Measurements from ENCODE around the gene PRKCA.

Gene PRKCA

DNA sequence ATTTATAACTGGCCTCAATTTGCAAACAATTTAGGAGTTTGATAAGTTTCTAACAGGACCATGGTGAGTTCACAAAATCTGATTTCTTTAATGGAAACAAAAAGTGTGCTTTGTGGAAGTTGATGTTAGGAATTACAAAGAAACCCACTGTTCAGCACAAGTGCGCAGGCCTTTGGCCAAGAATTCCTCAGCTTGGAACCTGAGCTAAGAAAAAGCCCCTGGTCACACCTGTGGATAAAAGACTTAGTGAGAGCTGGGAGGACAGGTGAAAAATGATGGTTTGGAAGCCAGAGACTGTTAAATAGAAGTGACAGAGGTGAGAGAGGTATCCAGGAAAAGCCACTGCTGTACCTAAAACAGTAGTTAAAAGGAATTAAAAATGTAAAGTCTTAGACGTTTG is 64.7 kb downstream of the PRKCA start:
- H3K9me2 ChIP-seq (replicated peaks; ENCODE audit: low read depth, low read length) = no peaks in the 10 kb centered on the region
- H3F3A ChIP-seq (ENCODE audit: low read depth) = no peaks in the 10 kb centered on the region
- no peaks in the 10 kb centered on the region for H3K4me1 ChIP-seq (ENCODE audit: insufficient read depth, low read length, poor library complexity, severe bottlenecking)
- H3K79me2 ChIP-seq (ENCODE audit: insufficient read depth, low read length) = no peaks in the 10 kb centered on the region
- H4K20me1 ChIP-seq (ENCODE audit: insufficient read depth, low read length, poor library complexity, severe bottlenecking) = no peaks in the 10 kb centered on the region
- no peaks in the 10 kb centered on the region for H3K27me3 ChIP-seq (ENCODE audit: insufficient read depth, low read length, poor library complexity, severe bottlenecking)
- no peak overlapping the region for H2AFZ ChIP-seq (ENCODE audit: low read length)
- no peak overlapping the region for H3K4me3 ChIP-seq (ENCODE audit: low read length, poor library complexity, severe bottlenecking)
- no peak overlapping the region for H3K4me2 ChIP-seq (ENCODE audit: low read depth, low read length, poor library complexity, severe bottlenecking)
- no peaks in the 10 kb centered on the region for H3K36me3 ChIP-seq (ENCODE audit: insufficient read depth, low read length)
- H3K9ac ChIP-seq (ENCODE audit: low read depth, low read length, poor library complexity, severe bottlenecking) = no peak overlapping the region
- H3K9me3 ChIP-seq (ENCODE audit: insufficient read depth, low read depth, low read length) = no peaks in the 10 kb centered on the region
- TF ChIP-seq, protein P1, sequence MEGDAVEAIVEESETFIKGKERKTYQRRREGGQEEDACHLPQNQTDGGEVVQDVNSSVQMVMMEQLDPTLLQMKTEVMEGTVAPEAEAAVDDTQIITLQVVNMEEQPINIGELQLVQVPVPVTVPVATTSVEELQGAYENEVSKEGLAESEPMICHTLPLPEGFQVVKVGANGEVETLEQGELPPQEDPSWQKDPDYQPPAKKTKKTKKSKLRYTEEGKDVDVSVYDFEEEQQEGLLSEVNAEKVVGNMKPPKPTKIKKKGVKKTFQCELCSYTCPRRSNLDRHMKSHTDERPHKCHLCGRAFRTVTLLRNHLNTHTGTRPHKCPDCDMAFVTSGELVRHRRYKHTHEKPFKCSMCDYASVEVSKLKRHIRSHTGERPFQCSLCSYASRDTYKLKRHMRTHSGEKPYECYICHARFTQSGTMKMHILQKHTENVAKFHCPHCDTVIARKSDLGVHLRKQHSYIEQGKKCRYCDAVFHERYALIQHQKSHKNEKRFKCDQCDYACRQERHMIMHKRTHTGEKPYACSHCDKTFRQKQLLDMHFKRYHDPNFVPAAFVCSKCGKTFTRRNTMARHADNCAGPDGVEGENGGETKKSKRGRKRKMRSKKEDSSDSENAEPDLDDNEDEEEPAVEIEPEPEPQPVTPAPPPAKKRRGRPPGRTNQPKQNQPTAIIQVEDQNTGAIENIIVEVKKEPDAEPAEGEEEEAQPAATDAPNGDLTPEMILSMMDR (conservative IDR thresholded peaks at IDR 0.05; ENCODE audit: low read length) = no peak
- TF ChIP-seq EZH2phosphoT487 (IDR thresholded peaks at IDR 0.05; ENCODE audit: borderline replicate concordance) = no peak

DNA sequence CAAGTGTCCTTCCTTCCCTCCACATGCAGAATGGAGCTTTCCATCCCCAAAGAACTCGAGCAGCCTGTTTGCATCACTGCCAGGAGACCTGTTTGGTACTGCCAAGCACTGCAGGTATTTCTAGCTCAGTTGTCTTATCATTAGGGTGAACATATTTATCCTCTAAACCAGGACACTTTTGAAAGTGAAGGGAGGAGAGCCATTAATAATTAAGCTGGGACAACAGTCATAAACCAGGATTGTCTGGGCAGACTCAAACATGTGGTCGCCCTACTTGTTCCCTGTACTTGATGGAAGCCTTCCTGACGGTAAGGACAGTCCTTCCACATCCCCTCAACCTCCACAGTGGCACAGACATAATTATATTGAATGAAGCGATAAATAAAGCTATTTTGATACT is 67.4 kb downstream of the PRKCA start:
- Histone ChIP-seq H2AFZ (ENCODE audit: low read length) (no peak overlapping the region), H3K79me2 (ENCODE audit: insufficient read depth, low read length) (no peaks in the 10 kb centered on the region), H3K27me3 (ENCODE audit: insufficient read depth, low read length, poor library complexity, severe bottlenecking) (no peaks in the 10 kb centered on the region), H3K9me2 (replicated peaks; ENCODE audit: low read depth, low read length) (no peaks in the 10 kb centered on the region), H3K4me1 (ENCODE audit: insufficient read depth, low read length, poor library complexity, severe bottlenecking) (peaks cover 3% of the 10 kb centered on the region), H3K36me3 (ENCODE audit: insufficient read depth, low read length) (no peaks in the 10 kb centered on the region), H3K4me3 (ENCODE audit: low read length, poor library complexity, severe bottlenecking) (no peak overlapping the region), H4K20me1 (ENCODE audit: insufficient read depth, low read length, poor library complexity, severe bottlenecking) (no peaks in the 10 kb centered on the region), H3K4me2 (ENCODE audit: low read depth, low read length, poor library complexity, severe bottlenecking) (no peak overlapping the region), H3K9ac (ENCODE audit: low read depth, low read length, poor library complexity, severe bottlenecking) (no peak overlapping the region), H3K9me3 (ENCODE audit: insufficient read depth, low read depth, low read length) (no peaks in the 10 kb centered on the region), H3F3A (ENCODE audit: low read depth) (no peaks in the 10 kb centered on the region)
- TF ChIP-seq EZH2phosphoT487 (IDR thresholded peaks at IDR 0.05; ENCODE audit: borderline replicate concordance) = no peak

DNA sequence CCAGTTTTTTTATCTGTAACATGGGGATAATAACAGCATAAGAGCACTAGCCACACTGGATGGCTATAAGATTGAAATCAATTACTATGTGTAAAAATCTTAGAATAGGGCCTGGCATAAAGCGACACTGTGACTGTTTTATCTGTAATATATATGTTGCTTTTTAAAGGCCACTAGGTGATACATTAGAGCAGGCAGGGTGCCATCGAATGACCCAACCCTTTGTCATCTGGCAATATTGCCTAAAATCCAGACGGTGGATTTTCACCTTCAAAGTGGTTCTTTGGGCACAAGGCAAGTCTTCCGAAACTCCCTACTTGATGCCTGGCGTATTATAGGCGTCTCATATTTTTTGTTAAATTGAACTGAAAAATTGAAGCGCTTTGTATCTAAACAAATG is 69.1 kb downstream of the PRKCA start:
- no peaks in the 10 kb centered on the region for H3F3A ChIP-seq (ENCODE audit: low read depth)
- H4K20me1 ChIP-seq (ENCODE audit: insufficient read depth, low read length, poor library complexity, severe bottlenecking) = no peaks in the 10 kb centered on the region
- H3K27me3 ChIP-seq (ENCODE audit: insufficient read depth, low read length, poor library complexity, severe bottlenecking) = no peaks in the 10 kb centered on the region
- no peaks in the 10 kb centered on the region for H3K36me3 ChIP-seq (ENCODE audit: insufficient read depth, low read length)
- H3K9me2 ChIP-seq (replicated peaks; ENCODE audit: low read depth, low read length) = no peaks in the 10 kb centered on the region
- H2AFZ ChIP-seq (ENCODE audit: low read length) = no peak overlapping the region
- H3K4me2 ChIP-seq (ENCODE audit: low read depth, low read length, poor library complexity, severe bottlenecking) = no peak overlapping the region
- H3K9me3 ChIP-seq (ENCODE audit: insufficient read depth, low read depth, low read length) = no peaks in the 10 kb centered on the region
- no peak overlapping the region for H3K9ac ChIP-seq (ENCODE audit: low read depth, low read length, poor library complexity, severe bottlenecking)
- H3K4me3 ChIP-seq (ENCODE audit: low read length, poor library complexity, severe bottlenecking) = no peak overlapping the region
- H3K79me2 ChIP-seq (ENCODE audit: insufficient read depth, low read length) = no peaks in the 10 kb centered on the region
- TF ChIP-seq EZH2phosphoT487 (IDR thresholded peaks at IDR 0.05; ENCODE audit: borderline replicate concordance) = no peak
- TF ChIP-seq, protein P1 (conservative IDR thresholded peaks at IDR 0.05; ENCODE audit: low read length) = no peak
- peaks cover 6% of the 10 kb centered on the region for H3K4me1 ChIP-seq (ENCODE audit: insufficient read depth, low read length, poor library complexity, severe bottlenecking)

DNA sequence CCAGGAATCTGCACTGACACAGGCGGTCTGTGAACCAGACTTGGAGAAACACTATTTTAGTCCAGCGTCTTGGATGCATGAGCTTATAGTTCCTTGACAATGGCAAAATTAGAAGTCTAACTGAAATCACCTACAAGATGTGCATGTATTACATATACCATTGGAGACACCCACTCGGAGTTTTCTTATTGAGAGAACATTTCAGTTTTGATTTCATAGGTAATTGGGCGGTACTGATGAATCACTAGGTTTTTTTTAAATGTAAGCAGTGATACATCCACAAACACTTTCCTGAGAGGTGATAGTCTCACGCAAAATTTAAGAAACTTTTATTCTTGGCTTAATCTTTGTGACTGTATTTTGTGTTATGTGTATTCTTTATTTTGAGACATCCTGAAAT is 69.8 kb downstream of the PRKCA start:
- H3K4me2 ChIP-seq (ENCODE audit: low read depth, low read length, poor library complexity, severe bottlenecking) = no peak overlapping the region
- no peaks in the 10 kb centered on the region for H3K36me3 ChIP-seq (ENCODE audit: insufficient read depth, low read length)
- no peaks in the 10 kb centered on the region for H3K79me2 ChIP-seq (ENCODE audit: insufficient read depth, low read length)
- no peaks in the 10 kb centered on the region for H4K20me1 ChIP-seq (ENCODE audit: insufficient read depth, low read length, poor library complexity, severe bottlenecking)
- no peaks in the 10 kb centered on the region for H3K9me2 ChIP-seq (replicated peaks; ENCODE audit: low read depth, low read length)
- peaks cover 6% of the 10 kb centered on the region for H3K4me1 ChIP-seq (ENCODE audit: insufficient read depth, low read length, poor library complexity, severe bottlenecking)
- H3F3A ChIP-seq (ENCODE audit: low read depth) = no peaks in the 10 kb centered on the region
- no peaks in the 10 kb centered on the region for H3K27me3 ChIP-seq (ENCODE audit: insufficient read depth, low read length, poor library complexity, severe bottlenecking)
- H3K9ac ChIP-seq (ENCODE audit: low read depth, low read length, poor library complexity, severe bottlenecking) = no peak overlapping the region
- no peak overlapping the region for H2AFZ ChIP-seq (ENCODE audit: low read length)
- TF ChIP-seq, protein P1 (conservative IDR thresholded peaks at IDR 0.05; ENCODE audit: low read length) = no peak
- TF ChIP-seq EZH2phosphoT487 (IDR thresholded peaks at IDR 0.05; ENCODE audit: borderline replicate concordance) = no peak
- H3K9me3 ChIP-seq (ENCODE audit: insufficient read depth, low read depth, low read length) = no peaks in the 10 kb centered on the region
- H3K4me3 ChIP-seq (ENCODE audit: low read length, poor library complexity, severe bottlenecking) = no peak overlapping the region
